ENCODE results near the gene LRRC51.

GRCh38 chr11:72045849-72046248 lies 34.8 kb upstream of the LRRC51 start:
- TF ChIP-seq CTCF (IDR thresholded peaks at IDR 0.05) (no peak), POLR2A (IDR thresholded peaks at IDR 0.05; ENCODE audit: low read depth) (no peak), POLR2AphosphoS5 (IDR thresholded peaks at IDR 0.05) (no peak), EP300 (IDR thresholded peaks at IDR 0.05) (no peak)
